ENCODE results near the gene RNF151.
"Not testable (repeated sequence)": the region's sequence is repeated elsewhere in the genome, so short reads cannot be mapped to it uniquely, and the experiment has no call there.

RNF151 gene

GRCh38 chr16:2009791-2010510 is 43.3 kb downstream of the RNF151 start, which contains the start of gene ZNF598:
Gene ZNF598 (minus strand): TSS chr16:2009821.
- DNase-seq: peak; percentile 55

- DNase-seq: not testable (repeated sequence)
Observed at GRCh38 chr16:2011726-2012125, 45.1 kb downstream of the RNF151 start.

GRCh38 chr16:2013527-2013926 is 46.9 kb downstream of the RNF151 start:
- no peak for DNase-seq

GRCh38 chr16:2015117-2015946 is 48.7 kb downstream of the RNF151 start:
- no peak for DNase-seq

- DNase-seq: no peak
Observed at GRCh38 chr16:2015947-2016208, 49.2 kb downstream of the RNF151 start.

DNA sequence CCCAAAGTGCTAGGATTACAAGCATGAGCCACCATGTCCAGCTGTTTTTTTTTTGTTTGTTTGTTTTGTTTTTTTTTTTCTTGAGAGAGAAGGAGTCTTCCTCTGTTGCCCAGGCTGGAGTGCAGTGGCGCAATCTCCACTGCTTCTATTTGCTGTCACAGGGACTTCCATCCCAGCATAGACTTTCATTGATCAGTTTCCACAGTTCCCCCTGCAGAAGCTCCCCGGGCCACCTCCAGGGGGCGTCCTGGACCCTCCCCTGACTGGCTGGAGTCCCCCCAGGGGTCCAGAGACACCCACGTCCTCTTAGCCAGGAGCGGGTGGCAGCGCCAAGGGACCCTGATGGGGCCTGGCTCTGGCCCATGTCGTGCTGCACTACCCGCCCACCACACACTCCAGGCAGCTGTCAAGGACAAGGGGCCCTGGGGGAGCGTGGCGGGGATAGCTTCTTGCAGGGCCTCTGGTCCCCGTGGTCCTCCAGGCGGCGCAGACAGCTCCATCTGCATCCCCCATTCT is 49.8 kb downstream of the RNF151 start:
- no peak for DNase-seq

Measured in NCI-H524 treated with DMSO at 0.1 percent for 48 hours (cell line).